GM18858 (cell line): ENCODE data around the gene OR9A2.

Experiments used
- ATAC-seq: cut with Tn5 transposase; IDR thresholded peaks from one replicate; pipeline ENCODE4 v1.9.1; 2021; ENCODE audit not compliant: unreplicated experiment

The OR9A2 gene, protein sequence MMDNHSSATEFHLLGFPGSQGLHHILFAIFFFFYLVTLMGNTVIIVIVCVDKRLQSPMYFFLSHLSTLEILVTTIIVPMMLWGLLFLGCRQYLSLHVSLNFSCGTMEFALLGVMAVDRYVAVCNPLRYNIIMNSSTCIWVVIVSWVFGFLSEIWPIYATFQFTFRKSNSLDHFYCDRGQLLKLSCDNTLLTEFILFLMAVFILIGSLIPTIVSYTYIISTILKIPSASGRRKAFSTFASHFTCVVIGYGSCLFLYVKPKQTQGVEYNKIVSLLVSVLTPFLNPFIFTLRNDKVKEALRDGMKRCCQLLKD

DNA sequence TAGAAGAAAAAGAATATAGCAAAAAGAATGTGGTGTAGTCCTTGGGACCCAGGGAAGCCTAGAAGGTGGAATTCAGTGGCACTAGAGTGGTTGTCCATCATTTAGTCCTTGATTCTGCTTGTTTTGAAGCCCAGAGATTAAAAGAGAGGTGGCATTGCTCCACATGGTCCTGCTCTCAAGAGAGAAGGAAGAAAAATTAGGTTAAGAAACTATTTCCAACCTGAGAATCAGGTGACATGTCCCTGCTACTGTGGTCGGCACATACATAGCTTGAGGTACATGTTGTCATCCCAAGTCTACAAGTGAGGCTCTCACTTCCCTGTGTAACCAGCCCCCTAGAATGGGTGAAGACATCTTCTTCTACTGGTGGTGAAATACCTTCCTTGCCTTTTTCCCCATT is at the start of gene OR9A2:
OR9A2 (minus strand) TSS at position 101 of the 400 bp plus-strand sequence; CDS start at position 101, 0 bp downstream.
- no peak for ATAC-seq

DNA sequence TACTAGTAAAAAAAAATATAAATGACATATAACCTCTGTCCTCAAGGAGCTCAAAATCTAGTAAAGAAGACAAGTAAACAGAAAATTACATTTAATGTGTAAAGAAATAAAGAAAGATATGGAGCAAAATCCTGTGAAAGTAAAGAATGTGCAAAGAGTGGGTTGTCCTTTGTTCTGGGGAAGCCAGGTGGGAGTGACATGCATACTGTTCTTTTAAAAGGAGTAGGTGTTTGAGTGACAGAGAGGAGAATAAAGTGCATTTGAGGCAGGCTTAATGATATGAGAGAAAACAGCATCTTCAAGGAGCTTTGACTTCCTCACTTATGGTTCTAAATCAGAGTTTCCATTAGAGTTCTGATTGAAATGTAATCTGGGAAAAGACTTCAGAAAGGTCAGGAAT is 47.2 kb upstream of the OR9A2 start:
- no peak for ATAC-seq

DNA sequence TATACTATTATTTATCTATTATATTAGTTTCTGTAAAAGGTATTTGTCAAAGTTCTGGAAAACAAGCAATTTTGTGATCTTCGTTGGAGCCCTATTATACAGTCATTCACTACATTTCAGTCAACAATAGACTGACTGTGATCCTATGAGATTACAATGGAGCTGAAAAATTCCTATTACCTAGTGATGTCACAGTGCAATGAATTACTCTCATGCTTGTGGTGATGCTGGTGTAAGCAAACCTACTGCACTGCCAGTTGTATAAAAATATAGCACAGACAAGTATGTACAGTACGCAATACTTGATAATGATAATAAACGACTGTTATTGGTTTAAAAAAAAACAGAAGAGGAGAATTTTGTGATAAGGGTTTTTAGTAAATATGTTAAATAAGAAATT is 46.6 kb upstream of the OR9A2 start:
- ATAC-seq: no peak

DNA sequence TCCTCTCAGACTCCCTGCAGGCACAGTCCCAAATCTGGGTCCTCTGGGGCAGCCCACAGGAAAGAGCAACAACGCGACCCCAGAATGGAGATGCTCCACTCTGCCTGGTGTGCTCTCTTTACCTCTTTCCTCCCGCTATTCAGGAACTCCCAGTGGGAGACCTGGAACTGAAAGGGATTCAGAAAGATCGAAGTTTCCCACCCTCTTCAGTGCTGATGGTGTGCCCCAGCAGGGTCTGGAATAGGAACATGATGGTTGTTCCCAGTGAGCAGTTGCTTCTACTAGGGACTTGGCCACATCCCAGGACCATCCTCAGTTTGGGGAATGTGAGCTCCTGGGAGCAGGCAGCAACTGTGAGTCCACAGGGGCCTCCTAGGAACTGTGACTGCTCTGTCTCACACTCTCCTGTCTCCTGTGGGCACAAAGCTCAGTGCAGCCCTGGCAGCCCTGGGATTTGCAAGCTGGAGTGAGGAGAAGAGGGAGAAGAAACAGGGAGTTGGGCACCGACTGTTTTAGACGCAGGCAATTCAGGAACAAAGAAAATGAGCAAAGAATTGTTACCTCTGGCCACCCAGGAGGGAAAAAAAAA is 43.1 kb upstream of the OR9A2 start:
- ATAC-seq: no peak

DNA sequence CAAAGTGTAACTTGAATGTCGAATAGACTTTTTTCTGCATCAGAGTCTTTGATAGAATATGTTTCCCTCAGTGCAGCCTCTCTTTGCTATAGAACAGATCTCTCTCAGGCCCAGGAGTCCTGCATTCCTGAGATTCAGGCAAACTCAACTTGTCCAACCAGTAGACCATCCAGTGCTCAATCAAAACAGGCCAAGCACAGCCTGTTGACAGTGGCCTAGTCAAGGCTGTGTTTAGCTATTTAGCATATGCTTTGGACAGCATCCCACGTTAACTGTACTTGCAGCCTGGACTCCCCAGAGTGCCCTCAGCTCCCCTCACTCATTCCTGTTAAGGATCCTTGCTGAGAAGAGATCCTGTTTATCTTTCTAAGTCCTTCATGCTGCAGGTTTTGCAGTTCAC is 41.5 kb upstream of the OR9A2 start:
- ATAC-seq: no peak

DNA sequence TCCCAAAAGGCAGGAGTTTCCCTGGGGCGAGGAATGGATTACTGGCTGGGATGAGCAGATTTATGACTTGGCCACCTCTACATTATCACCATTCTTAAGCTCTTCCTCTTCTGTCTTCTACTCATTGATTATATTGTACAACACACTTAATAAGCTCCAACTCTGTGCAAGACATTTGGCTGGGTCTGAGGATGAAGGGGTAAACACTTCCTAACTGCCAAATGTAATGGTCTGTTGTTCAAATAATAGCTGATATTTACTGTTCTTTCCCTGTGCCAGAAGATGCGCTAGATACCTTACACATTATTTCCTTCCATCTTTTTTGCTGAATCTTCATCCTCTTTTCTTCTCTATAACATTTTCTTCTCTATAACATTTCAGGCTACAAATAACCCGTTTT is 36.8 kb upstream of the OR9A2 start:
- ATAC-seq: no peak

DNA sequence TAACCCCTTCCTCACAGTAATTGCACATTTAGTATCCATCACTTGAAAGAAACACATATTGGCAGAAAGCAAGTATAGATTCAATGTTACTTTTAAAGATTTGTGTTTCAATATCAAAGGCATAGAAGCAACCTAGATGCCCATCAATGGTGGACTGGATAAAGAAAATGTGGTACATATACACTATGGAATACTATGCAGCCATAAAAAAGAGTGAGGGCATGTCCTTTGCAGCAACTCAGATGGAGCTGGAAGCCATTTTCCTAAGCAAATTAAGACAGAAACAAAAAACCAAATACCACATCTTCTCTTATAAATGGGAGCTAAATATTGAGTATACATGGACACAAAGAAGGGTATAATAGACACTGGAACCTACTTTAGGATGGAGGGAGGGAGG is 28.8 kb upstream of the OR9A2 start:
- no peak for ATAC-seq

DNA sequence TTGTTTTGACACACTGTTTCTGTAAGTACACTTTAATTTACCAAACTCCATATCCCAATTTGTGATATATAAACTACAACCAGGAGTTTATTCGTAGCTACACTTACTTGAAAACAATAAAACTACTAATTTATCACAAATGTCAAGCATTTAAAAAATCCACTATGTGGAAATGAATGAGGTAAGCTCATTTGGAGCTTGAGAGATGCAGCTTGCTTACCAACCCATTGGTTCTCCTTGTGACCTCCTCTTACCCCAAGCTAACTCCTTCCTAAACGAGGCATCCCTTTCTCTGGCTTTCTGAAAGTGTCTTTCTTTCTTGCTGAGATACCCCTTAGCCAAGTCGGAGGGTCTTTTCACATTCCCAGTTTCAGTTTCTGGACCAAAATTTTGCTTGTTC is 27.7 kb upstream of the OR9A2 start:
- no peak for ATAC-seq

DNA sequence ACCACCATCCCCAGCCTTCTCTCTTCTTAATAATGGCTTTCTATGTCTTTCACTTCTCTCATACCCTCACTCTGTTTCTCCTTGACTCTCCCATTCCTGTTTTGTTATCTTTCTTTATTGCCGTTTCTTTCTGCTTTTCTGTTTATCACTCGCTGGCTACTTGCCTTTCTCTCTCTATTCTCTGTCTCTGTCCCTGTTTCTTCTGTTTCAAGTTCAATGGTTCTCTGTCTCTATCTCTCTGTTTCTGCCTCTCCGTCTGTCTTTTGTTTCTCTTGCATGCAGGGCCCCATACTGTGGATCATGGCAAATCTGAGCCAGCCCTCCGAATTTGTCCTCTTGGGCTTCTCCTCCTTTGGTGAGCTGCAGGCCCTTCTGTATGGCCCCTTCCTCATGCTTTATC is 25.1 kb upstream of the OR9A2 start, which contains the start of gene OR6V1:
OR6V1 (plus strand) TSS at position 301 of the 400 bp plus-strand sequence; CDS start at position 301, 0 bp downstream.
- ATAC-seq: no peak

DNA sequence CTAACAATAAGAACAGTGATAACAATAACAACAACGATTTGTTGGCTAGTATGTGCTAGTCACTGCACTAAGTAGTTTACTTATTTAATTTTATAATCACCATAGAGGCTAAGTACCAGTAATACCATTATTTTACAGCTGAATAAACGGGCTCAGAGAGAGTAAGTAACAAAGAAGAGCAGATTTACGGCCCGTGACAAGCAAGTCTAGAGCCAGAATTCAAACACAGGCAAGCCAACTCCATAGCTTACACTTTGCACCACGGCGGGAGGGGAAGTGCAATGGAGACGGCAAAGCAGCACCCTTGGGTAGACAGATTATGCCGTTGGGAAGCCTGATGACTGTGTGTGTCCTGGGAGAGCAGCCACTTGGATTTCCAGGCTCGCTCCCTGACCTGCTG is 24.0 kb upstream of the OR9A2 start:
- no peak for ATAC-seq

DNA sequence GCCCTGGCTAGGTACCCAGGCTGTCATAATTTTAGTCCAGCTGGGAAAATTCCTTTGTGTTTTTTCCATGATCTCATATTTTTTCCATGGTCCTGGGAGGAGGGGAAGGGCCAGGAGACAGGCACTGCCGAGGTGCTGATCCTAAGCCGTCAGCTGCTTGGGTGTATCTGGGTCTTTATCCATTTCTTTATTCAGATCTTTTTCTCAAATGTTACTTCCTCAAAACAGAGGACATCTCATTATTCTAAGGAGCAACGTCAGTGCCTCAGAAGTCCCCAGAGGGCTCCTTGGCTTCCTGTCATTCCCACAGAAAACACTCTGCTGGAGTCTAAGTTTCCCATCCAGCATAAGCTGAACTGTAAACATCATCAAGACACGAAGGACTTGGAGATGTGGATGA is 22.4 kb upstream of the OR9A2 start:
- ATAC-seq: no peak

DNA sequence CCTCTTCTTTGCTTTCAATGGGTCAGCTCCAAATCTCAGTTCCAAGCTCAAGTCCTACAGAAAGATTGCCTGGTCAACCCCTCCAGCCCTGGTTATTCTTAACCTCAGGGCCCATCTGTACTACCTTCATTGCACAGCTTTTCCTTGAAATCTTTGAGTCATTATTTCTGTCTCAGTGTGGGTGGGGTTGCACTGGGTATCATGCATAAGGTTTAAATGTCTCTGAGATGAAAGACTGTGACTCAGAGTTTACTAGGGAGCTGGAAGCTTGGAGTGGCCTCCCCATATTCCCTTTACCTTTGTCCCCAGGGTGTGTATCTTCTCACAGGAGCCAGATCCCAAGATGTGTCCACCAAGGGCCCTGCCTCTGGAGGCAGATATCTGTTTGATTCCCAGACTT is 21.9 kb upstream of the OR9A2 start:
- ATAC-seq: no peak

DNA sequence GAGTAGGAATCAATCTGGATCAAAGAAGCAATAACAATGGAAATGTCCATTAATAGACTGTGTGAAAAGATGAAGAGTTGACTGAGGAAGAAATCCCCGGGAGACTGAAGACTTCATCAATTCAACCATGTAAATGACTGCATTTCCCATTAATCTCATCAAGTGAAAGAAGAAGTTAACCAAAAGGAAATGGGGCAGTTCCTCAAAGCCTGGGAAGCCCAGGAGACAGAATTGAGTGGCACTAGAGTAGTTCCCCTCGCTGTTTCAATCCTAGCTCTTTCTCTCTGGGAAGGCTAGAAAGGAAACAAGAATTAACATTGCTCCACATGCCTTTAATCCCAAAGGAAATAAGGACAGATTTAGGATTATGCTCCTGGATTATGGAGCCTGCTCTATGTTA is 20.4 kb upstream of the OR9A2 start:
- ATAC-seq: no peak

DNA sequence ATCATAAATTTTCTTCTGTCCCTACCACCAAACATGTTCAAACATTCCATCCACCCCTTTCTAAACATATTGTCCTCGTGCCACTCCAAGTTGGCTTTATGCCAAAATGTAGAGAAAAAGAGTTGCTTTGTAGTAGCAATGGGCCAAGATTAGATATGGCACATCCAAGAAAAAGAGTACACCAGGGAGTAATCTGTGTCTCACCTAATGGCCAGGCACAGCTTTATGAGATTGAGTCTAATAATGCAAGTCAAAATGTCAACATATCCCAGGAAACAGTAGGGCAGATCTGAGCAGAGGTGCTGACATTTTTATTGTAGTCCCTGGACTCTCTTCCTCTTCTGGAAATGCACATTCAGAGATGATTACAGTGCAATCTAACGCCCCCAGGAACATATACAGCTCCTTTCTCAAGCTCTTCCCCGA is 19.5 kb upstream of the OR9A2 start:
- no peak for ATAC-seq

DNA sequence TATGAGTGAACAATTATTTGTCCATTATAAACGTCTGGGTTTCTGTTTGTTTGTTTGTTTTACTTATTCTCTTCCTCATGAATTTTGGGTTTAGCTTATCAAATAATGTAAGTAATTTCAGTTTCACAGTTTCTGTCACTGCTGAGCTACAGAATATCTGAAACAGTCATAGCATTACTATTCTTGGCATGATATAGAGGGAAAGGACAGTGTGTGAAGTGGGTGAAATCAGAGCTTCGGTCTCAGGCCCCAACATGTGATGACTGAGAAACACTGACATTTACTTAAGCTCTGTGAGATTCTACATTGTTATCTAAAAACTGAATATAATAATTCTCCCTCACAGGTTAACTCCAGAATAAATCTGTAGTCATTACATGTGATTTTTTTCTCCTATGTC is 16.5 kb upstream of the OR9A2 start:
- peak; percentile 69 for ATAC-seq

DNA sequence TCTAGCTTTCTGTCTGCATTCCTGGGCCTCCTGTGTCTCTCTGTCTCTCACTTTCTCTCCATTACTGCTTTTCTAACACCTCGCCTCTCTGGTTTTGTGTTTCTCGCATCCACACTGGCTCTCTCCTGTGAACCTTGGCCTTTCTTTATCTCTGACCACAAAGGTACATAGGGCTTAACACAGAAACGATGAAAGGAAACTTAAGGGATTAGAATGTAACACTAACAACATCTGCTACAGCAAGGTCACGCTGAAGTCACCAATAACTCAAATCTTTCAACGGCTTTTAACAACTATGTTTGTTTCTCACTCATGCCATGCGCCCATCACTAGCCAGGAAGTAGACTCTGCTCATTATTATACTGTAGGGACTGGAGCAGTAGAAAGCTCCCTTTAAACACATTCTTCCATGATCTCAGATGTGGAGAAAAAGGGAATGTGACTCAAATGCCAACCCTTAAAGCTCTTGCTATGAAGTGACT is 15.9 kb upstream of the OR9A2 start:
- ATAC-seq: no peak

DNA sequence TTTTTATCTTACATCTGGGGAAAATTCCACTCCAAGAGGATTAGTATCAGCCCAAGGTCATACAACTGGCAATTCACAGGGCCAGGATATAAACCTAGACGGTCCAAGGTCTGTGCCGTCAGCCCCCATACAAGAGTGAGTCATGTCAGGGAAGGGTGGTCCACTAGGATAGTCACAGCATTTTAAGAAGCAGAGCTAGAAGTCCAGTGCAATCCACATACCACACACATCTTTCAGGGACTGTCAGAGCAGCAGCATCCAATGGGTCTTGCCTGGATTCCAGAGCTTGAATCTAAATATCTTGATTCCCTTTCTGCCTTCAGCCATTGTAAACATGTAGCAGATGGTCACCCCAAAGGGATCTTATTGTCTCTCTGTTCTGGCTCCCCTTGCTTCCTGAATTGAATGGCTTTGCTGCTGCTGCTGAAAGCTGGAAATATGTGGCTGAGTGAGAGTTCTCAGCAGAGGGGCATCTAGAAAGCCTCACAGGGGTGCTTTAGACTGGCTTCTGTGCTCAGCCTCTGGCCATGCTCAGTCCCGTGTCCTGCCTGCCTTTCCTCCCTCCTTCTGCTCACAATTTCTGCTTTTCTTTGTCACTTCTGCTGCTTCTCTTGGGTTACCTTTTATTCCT is 15.3 kb upstream of the OR9A2 start:
- no peak for ATAC-seq

DNA sequence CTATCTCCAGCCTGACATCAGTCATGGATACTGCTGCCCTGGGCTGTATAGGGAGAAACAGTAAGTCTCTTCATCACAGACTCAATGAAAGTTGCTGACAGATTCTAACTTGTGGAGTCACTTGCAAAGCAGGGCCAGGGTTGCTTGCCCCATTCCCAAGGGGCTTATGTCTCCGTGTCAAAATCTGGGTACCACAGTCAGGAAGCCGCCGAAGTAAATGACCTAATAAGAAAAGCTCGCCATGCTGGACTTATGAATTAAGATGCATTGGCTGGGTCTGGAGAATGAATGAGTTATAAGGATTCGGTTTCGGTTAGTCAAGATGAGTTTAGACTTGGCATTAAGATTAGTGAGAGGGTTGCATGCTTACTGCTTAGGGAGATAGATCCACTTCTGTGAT is 14.4 kb upstream of the OR9A2 start:
- ATAC-seq: no peak

DNA sequence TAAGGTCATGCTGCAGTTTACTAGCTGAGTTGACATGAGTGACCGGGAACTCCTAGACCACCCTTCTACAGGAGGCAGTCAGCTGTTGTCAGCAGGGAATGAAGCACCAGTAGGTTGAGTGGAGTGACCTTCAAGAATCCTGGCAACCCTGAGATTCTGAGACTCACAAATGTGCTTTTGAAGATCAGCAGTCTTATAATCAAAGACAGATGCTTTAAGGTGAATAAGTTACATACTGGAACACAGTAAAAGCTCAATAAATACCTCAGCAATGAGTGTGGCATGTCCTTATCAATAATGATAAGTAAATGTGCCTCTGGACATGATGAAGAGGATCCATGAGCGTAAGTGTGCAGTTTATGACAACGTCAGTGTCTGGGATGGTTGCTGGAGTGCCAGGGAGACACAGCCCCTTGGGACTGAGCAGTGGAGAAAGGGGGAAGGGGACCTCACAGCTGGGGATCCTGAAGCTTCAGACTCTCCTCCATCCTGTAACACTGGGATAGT is 13.3 kb upstream of the OR9A2 start:
- no peak for ATAC-seq

DNA sequence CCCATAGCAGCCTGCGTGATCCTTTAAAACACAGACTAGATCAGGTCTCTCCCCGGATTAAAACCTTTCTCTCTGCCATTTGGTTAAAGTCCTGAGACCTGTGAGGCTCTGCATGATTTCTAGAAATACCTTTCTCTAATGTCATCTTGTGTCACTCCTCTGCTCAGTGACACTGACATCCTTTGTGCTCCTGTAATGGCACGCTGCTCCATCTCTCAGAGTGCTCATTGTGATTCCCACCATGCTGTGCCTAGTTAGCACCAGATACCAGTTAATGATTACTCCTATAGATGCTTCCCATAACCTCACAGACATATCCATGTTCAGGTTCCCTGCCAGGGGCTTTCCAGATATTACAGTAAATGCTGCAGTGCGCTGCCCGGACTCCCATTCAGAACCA is 11.7 kb upstream of the OR9A2 start:
- no peak for ATAC-seq

DNA sequence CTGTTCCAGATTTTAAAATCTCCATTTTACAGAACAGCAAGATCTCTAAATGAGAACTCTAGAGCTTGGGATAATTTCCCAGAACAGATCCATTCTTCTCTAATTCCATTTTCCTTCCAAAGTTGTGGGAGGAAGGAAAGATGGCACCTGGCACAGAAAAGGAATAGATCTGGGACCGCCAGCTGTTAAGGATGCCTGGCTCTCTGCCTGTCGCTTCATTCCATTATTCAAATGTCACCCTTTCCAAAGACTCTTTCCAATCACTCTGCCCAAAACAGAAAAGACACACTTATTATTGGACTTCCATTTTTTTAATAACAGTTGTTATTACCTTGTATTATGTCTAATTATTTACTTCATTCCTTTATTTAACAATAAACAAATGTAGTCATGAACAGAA is 751 bp upstream of the OR9A2 start:
- ATAC-seq: no peak

DNA sequence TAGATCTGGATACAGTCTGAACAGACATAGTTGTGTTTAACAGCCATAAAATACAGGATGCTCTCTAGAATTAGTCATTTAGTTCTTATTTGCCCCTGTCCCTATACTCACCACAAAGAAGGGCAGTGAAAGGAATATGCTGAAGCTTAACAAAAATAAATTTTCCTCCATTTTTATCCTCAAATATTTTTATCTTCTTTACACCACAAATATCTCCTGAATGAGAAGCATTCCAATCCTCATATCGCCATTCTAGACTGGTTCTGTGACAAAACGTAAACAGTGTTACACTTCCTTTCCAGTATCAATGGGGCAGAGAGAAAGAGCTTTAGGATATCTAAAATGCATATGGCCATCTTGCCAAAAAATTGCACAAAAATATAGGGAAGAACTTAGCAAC is 1.6 kb downstream of the OR9A2 start:
- ATAC-seq: no peak
